Glutamatergic neuron (in vitro differentiated cells): ENCODE data around the gene GTF2A1L. TPM values are rescaled to one million over a fixed set of nuclear protein-coding genes. Genes with fewer than 3 reads are reported as not detected.

Experiments used
- DNase-seq: peaks from one replicate; pipeline ENCODE4 v3.0.0; 2022
- H3K27ac Mint-ChIP-seq: one replicate; pipeline ENCODE4 v1.8.0; 2020; ENCODE audit warnings: mild to moderate bottlenecking, mixed read lengths, inconsistent platforms; ENCODE audit not compliant: unreplicated experiment
- H3K27me3 Mint-ChIP-seq: one replicate; pipeline ENCODE4 v1.8.0; 2020; ENCODE audit warnings: mild to moderate bottlenecking, moderate library complexity, mixed read lengths, inconsistent platforms; ENCODE audit not compliant: unreplicated experiment
- H3K36me3 Mint-ChIP-seq: one replicate; pipeline ENCODE4 v1.8.0; 2020; ENCODE audit warnings: mild to moderate bottlenecking, mixed read lengths, inconsistent platforms; ENCODE audit not compliant: unreplicated experiment
- H3K4me1 Mint-ChIP-seq: one replicate; pipeline ENCODE4 v1.8.0; 2020; ENCODE audit warnings: mild to moderate bottlenecking, low read depth, mixed read lengths, inconsistent platforms; ENCODE audit not compliant: unreplicated experiment
- H3K4me3 Mint-ChIP-seq: one replicate; pipeline ENCODE4 v1.8.0; 2020; ENCODE audit warnings: mild to moderate bottlenecking, mixed read lengths, inconsistent platforms; ENCODE audit not compliant: unreplicated experiment
- H3K9me3 Mint-ChIP-seq: one replicate; pipeline ENCODE4 v1.8.0; 2020; ENCODE audit warnings: mild to moderate bottlenecking, moderate library complexity, mixed read lengths, inconsistent platforms; ENCODE audit not compliant: unreplicated experiment
- CTCF ChIP-seq: fragments of 200-600 bp; sonication (generic); IDR thresholded peaks from one replicate; pipeline ENCODE4 v1.5.0; 2021; ENCODE audit not compliant: partially characterized antibody, unreplicated experiment
- total RNA-seq: library from RNA; stranded (reverse); fragmentation: NEBNext Ultra II Directional; extraction: Animal tissue kit (Norgen Biotek cat#: 25700); gene quantifications from one replicate; pipeline ENCODE4 v1.2.1, GENCODE V29; 2021; ENCODE audit not compliant: unreplicated experiment

The GTF2A1L gene
- total RNA-seq, 1 donor from 2014 or later, result not detected

GRCh38 chr2:48715042-48715899 is 97.6 kb downstream of the GTF2A1L start:
- peaks cover 1% of the 10 kb centered on the region for H3K27me3 Mint-ChIP-seq
- no peak for DNase-seq
- H3K9me3 Mint-ChIP-seq, result peaks cover 2% of the 10 kb centered on the region
- no peak overlapping the region for H3K27ac Mint-ChIP-seq
- H3K4me3 Mint-ChIP-seq, result no peak overlapping the region
- no peak for TF ChIP-seq CTCF
- H3K4me1 Mint-ChIP-seq, result no peaks in the 10 kb centered on the region
- H3K36me3 Mint-ChIP-seq, result no peaks in the 10 kb centered on the region

- H3K27me3 Mint-ChIP-seq, result peaks cover under 1% of the 10 kb centered on the region
- no peaks in the 10 kb centered on the region for H3K36me3 Mint-ChIP-seq
- H3K4me1 Mint-ChIP-seq, result no peaks in the 10 kb centered on the region
- TF ChIP-seq CTCF, result no peak
- H3K27ac Mint-ChIP-seq, result no peak overlapping the region
- H3K9me3 Mint-ChIP-seq, result peaks cover under 1% of the 10 kb centered on the region
- no peak for DNase-seq
- no peak overlapping the region for H3K4me3 Mint-ChIP-seq
Observed at GRCh38 chr2:48715956-48716355, 98.3 kb downstream of the GTF2A1L start.

GRCh38 chr2:48717846-48718245 is 100.2 kb downstream of the GTF2A1L start:
- Mint-ChIP-seq H3K4me3 (no peak overlapping the region), H3K4me1 (no peaks in the 10 kb centered on the region), H3K36me3 (no peaks in the 10 kb centered on the region), H3K27me3 (no peaks in the 10 kb centered on the region), H3K27ac (no peak overlapping the region), H3K9me3 (no peaks in the 10 kb centered on the region)
- DNase-seq, result no peak
- TF ChIP-seq CTCF, result no peak

- Mint-ChIP-seq H3K9me3 (no peaks in the 10 kb centered on the region), H3K4me1 (no peaks in the 10 kb centered on the region), H3K27me3 (no peaks in the 10 kb centered on the region), H3K27ac (no peak overlapping the region), H3K4me3 (no peak overlapping the region), H3K36me3 (no peaks in the 10 kb centered on the region)
- DNase-seq, result no peak
- no peak for TF ChIP-seq CTCF
Observed at GRCh38 chr2:48719480-48720177, 102.0 kb downstream of the GTF2A1L start.

- Mint-ChIP-seq H3K27me3 (no peaks in the 10 kb centered on the region), H3K27ac (no peak overlapping the region), H3K4me3 (no peak overlapping the region), H3K9me3 (no peaks in the 10 kb centered on the region), H3K4me1 (no peaks in the 10 kb centered on the region), H3K36me3 (no peaks in the 10 kb centered on the region)
- no peak for DNase-seq
- no peak for TF ChIP-seq CTCF
Observed at GRCh38 chr2:48721158-48721557, 103.5 kb downstream of the GTF2A1L start.
